Kidney (tissue), 14 donors: ENCODE data around the gene CRY2. TPM values are rescaled to one million over a fixed set of nuclear protein-coding genes. Genes with fewer than 3 reads are reported as not detected.
A peak's percentile ranks its signal among the peaks of the same experiment; 100 is the strongest.

Source experiments
- DNase-seq, 5 donors: peaks; one replicate each; pipeline ENCODE4 v3.0.0-alpha.2; 2013 to 2020
- FAIRE-seq: peaks from 2 replicates; lab custom pipeline; 2012; peaks lifted over from hg19 to GRCh38; lab: Jason Lieb, UNC
- H3K27ac ChIP-seq, 2 donors: one replicate each; pipeline ENCODE4 v1.7.0; 2013; ENCODE audit warnings: low read depth in 2 of 2, low read length in 2 of 2, inconsistent platforms in 1 of 2
- H3K27me3 ChIP-seq: one replicate; pipeline ENCODE4 v1.7.1; 2013; ENCODE audit warnings: low read length, inconsistent platforms; ENCODE audit not compliant: control insufficient read depth, insufficient read depth
- H3K36me3 ChIP-seq, 3 donors: one replicate each; pipeline versions ENCODE4 v1.7.0 to v1.7.1; 2013; ENCODE audit warnings: low read length in 3 of 3, control low read depth in 1 of 3, inconsistent platforms in 1 of 3; ENCODE audit not compliant: insufficient read depth in 3 of 3, control insufficient read depth in 2 of 3
- H3K4me1 ChIP-seq, 3 donors: one replicate each; pipeline versions ENCODE4 v1.7.0 to v1.7.1; 2013; ENCODE audit warnings: low read length in 3 of 3, inconsistent platforms in 1 of 3, low read depth in 1 of 3; ENCODE audit not compliant: control insufficient read depth in 2 of 3, insufficient read depth in 2 of 3
- H3K4me3 ChIP-seq, 3 donors: one replicate each; pipeline versions ENCODE4 v1.7.0 to v1.8.1; 2013; ENCODE audit warnings: low read length in 3 of 3, control low read depth in 1 of 3, inconsistent platforms in 1 of 3
- H3K9ac ChIP-seq, 3 donors: one replicate each; pipeline versions ENCODE4 v1.7.0 to v1.7.1; 2013; ENCODE audit warnings: low read length in 3 of 3, control low read depth in 1 of 3, inconsistent platforms in 1 of 3
- H3K9me3 ChIP-seq, 3 donors: one replicate each; pipeline versions ENCODE4 v1.7.0 to v1.7.1; 2013; ENCODE audit warnings: low read length in 3 of 3, control low read depth in 1 of 3, inconsistent platforms in 1 of 3; ENCODE audit not compliant: control insufficient read depth in 2 of 3, insufficient read depth in 1 of 3
- CTCF ChIP-seq: IDR thresholded peaks from 3 replicates; pipeline ENCODE4 v1.5.1; 2012; ENCODE audit warnings: mild to moderate bottlenecking, moderate library complexity, borderline replicate concordance; ENCODE audit not compliant: insufficient read depth; ENCODE audit errors: extremely low read depth
- intact Hi-C: fragments of 100-400 bp; cut with DNase I; formaldehyde crosslinking; loops from one replicate; pipeline ENCODE4 v1.11.1; 2022
- polyA plus RNA-seq: library from polyadenylated mRNA; stranded (reverse); fragments of 350-450 nt; fragmentation: Illumina TruSeq; extraction: RNeasy Lipid Tissue Mini Kit (QIAGEN cat#74804); gene quantifications from one replicate; pipeline ENCODE4 v1.2.3, GENCODE V29; 2014; ENCODE audit warnings: low read depth, low replicate concordance; ENCODE audit not compliant: insufficient read depth
- total RNA-seq: library from RNA; stranded (reverse); fragmentation: NEBNext Ultra II Directional; extraction: Animal tissue kit (Norgen Biotek cat#: 25700); gene quantifications from one replicate; pipeline ENCODE4 v1.2.1, GENCODE V29; 2021
- donor health status: control.
- donor health status: control.
- donor health status: control.
- donor health status: control.
- donor health status: control.
- donor health status: DM: yes; HTN: yes; CAD: no.
- donor health status: Normal renal cell carcinoma (clear cell type).

The CRY2 gene
- total and polyA plus RNA-seq, 2 donors from 2014 or later, result 20.7 to 44.5 TPM

DNA sequence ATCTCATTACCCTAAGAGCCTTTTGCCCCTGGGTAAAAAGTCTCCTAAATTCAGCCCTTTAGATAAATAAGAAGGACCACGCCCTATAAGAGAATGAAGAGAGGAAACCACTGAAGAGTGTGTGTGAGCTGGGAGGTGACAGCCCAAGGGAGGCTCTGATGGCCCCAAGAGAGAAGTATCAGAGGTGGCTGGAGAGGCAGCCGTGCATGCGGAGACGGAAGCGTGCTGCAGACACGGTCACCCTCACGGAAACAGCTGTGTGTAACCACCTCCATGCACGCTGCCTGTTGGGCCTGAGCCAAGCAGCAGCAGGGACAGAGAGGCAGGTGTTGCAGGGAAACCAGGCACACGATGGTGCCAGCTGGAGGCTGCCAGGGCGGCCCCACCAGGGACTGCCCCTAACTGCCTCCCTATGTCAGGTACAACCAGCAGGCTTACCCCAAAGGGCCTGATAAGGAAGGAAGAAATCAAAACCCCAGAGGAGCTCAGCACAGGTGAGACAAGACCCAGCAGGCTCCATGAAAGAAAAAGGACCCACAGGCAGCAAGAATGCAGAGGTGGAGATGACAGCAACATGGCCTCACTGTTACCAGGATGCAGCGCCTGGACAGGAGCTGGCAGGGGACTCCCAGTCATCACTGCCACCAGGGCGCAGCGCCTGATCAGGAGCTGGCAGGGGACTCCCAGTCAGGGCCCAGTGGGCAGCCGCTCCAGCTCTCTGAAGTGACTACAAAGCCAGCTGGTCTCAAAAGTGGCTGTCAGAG lies 82.9 kb downstream of the CRY2 start:
- no peak for FAIRE-seq
- no peak for TF ChIP-seq CTCF
- peaks cover 0 to 18% (median 9%) of the 10 kb centered on the region in 3 donors for H3K4me1 ChIP-seq
- H3K4me3 ChIP-seq, result no peak overlapping the region
- H3K36me3 ChIP-seq, result peaks cover 3 to 13% (median 5%) of the 10 kb centered on the region in 3 donors
- intact Hi-C loops, result no loop called here
- H3K9ac ChIP-seq, result no peak overlapping the region
- no peak overlapping the region for H3K27ac ChIP-seq
- DNase-seq, result peak; percentile 47 to 87 (median 53)
- H3K27me3 ChIP-seq, result no peaks in the 10 kb centered on the region
- no peaks in the 10 kb centered on the region for H3K9me3 ChIP-seq

- peaks cover 0 to 18% (median 10%) of the 10 kb centered on the region in 3 donors for H3K4me1 ChIP-seq
- DNase-seq, result no peak
- intact Hi-C loops, result no loop called here
- no peak overlapping the region for H3K4me3 ChIP-seq
- no peak for TF ChIP-seq CTCF
- H3K27ac ChIP-seq, result no peak overlapping the region
- peaks cover 3 to 18% (median 8%) of the 10 kb centered on the region in 3 donors for H3K36me3 ChIP-seq
- FAIRE-seq, result no peak
- H3K27me3 ChIP-seq, result no peaks in the 10 kb centered on the region
- H3K9me3 ChIP-seq, result no peaks in the 10 kb centered on the region
- no peak overlapping the region for H3K9ac ChIP-seq
These were observed 83.8 kb downstream of the CRY2 start for GRCh38 chr11:45930951-45931570.

GRCh38 chr11:45931739-45932138 lies 84.5 kb downstream of the CRY2 start:
- H3K27ac ChIP-seq, result no peak overlapping the region
- intact Hi-C loops, result no loop called here
- FAIRE-seq (no peak), DNase-seq (no peak)
- H3K36me3 ChIP-seq, result peaks cover 3 to 18% (median 10%) of the 10 kb centered on the region in 3 donors
- no peaks in the 10 kb centered on the region for H3K27me3 ChIP-seq
- TF ChIP-seq CTCF, result no peak
- no peaks in the 10 kb centered on the region for H3K9me3 ChIP-seq
- no peak overlapping the region for H3K4me3 ChIP-seq
- H3K4me1 ChIP-seq, result peaks cover 0 to 18% (median 10%) of the 10 kb centered on the region in 3 donors
- H3K9ac ChIP-seq, result no peak overlapping the region
